LHCN-M2 (cell line): ENCODE measurements around the gene SPRR2D. TPM values are rescaled to one million over a fixed set of nuclear protein-coding genes. Genes with fewer than 3 reads are reported as not detected.
"Not testable (repeated sequence)": the region's sequence is repeated elsewhere in the genome, so short reads cannot be mapped to it uniquely, and the experiment has no call there.

ENCODE experiments used
- DNase-seq: peaks from one replicate; pipeline ENCODE4 v3.0.0-alpha.2; 2012; ENCODE audit warnings: low read depth
- polyA plus RNA-seq: library from polyadenylated mRNA; unstranded; fragments of >200 nt; gene quantifications from one replicate; pipeline ENCODE4 v1.2.1, GENCODE V29; 2012; ENCODE audit warnings: missing spikeins
- total RNA-seq: library from RNA; depleted of rRNA; stranded (reverse); fragments of >200 nt; gene quantifications from 2 replicates; pipeline ENCODE4 v1.2.3, GENCODE V29; 2014; rRNA removed

SPRR2D gene
- total RNA-seq, result not detected in 2 replicates
- not detected for polyA plus RNA-seq

- no peak for DNase-seq
These were observed at the start of gene SPRR2D for GRCh38 chr1:153040950-153041631. TSS of gene SPRR2D (minus strand) at chr1:153041120. CDS start at chr1:153040346, 774 bp downstream.

GRCh38 chr1:153087652-153088051 lies 46.7 kb upstream of the SPRR2D start:
- DNase-seq, result no peak

- DNase-seq, result no peak
These were observed 40.8 kb upstream of the SPRR2D start for GRCh38 chr1:153081736-153082135.

GRCh38 chr1:153072806-153073726 lies 32.1 kb upstream of the SPRR2D start:
- no peak for DNase-seq

- DNase-seq, result no peak
These were observed 30.6 kb upstream of the SPRR2D start, which contains the start of gene SPRR2B for GRCh38 chr1:153071511-153071910. TSS of gene SPRR2B (minus strand) at chr1:153071611. CDS start at chr1:153070839, 772 bp downstream.

- no peak for DNase-seq
These were observed 29.3 kb upstream of the SPRR2D start for GRCh38 chr1:153070243-153070642.

GRCh38 chr1:153058826-153059784 lies 18.2 kb upstream of the SPRR2D start:
- DNase-seq, result no peak

GRCh38 chr1:153058154-153058553 lies 17.2 kb upstream of the SPRR2D start:
- DNase-seq, result no peak

- no peak for DNase-seq
These were observed 16.5 kb upstream of the SPRR2D start, which contains the start of gene SPRR2A for GRCh38 chr1:153057375-153057774. TSS of gene SPRR2A (minus strand) at chr1:153057512. CDS start at chr1:153056735, 777 bp downstream.

- DNase-seq, result not testable (repeated sequence)
These were observed 15.2 kb upstream of the SPRR2D start for GRCh38 chr1:153056111-153056510.

GRCh38 chr1:153049211-153049610 lies 8.3 kb upstream of the SPRR2D start:
- DNase-seq, result no peak

GRCh38 chr1:153035211-153035610 lies 5.7 kb downstream of the SPRR2D start:
- no peak for DNase-seq

- DNase-seq, result peak; percentile 28
These were observed 8.1 kb downstream of the SPRR2D start for GRCh38 chr1:153032677-153033308.

GRCh38 chr1:153032073-153032472 lies 8.8 kb downstream of the SPRR2D start:
- DNase-seq, result no peak

GRCh38 chr1:153030895-153031294 lies 10.0 kb downstream of the SPRR2D start, which contains the start of gene SPRR1B:
TSS of gene SPRR1B (plus strand) at chr1:153031203. CDS start at chr1:153032346, 1,143 bp downstream.
- DNase-seq, result no peak

GRCh38 chr1:153028766-153029165 lies 12.2 kb downstream of the SPRR2D start:
- no peak for DNase-seq

- DNase-seq, result no peak
These were observed 15.1 kb downstream of the SPRR2D start for GRCh38 chr1:153025797-153026196.

GRCh38 chr1:153024413-153024812 lies 16.5 kb downstream of the SPRR2D start:
- no peak for DNase-seq

- DNase-seq, result no peak
These were observed 17.8 kb downstream of the SPRR2D start for GRCh38 chr1:153023109-153023508.

- not testable (repeated sequence) for DNase-seq
These were observed 18.6 kb downstream of the SPRR2D start for GRCh38 chr1:153022340-153022739.
